ENCODE data around the gene MAGEA10. TPM values are rescaled to one million over a fixed set of nuclear protein-coding genes. Genes with fewer than 3 reads are reported as not detected.

MAGEA10 gene
- total and polyA plus RNA-seq, 9 of the 15 experiments (the other 6 are each of a cell fraction or from before 2014, with no cell fraction given) = 0.06 to 0.45 (median 0.15) TPM; not detected in 4

DNA sequence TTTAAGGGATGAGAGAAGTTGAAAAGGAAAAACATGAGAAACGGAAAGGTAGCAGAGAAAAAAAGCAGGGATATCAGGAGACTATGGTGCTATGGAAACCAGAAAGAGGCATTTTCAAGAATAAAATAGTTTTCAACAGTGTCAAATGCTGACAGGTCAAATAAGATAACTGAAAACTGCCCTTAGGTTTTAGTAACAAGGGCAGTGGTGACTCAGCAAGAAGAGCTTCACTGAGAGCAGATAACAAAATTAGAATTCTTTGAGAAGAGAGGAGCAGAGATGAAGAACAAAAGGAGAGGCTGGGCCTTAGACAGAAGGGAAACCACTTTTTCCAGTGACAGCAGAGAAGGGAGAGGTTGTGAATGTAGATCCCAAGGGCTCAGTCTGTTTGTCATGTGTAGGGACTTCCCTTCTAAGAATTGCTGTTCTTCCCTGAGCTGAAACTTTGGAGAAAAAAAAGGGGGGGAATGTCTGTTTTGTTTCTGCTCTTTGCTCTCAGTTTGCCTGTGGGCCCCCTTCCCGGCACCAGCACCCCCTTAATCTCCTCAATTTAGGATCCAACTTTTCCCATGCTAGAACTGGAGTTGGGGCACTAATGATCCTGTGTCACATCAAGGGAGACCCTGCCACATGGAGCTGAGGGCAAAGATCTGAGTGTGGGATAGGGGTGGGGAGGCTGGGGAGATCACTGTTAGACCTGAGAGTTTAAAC lies 26.8 kb upstream of the MAGEA10 start (continued):
- TF ChIP-seq, protein P1, sequence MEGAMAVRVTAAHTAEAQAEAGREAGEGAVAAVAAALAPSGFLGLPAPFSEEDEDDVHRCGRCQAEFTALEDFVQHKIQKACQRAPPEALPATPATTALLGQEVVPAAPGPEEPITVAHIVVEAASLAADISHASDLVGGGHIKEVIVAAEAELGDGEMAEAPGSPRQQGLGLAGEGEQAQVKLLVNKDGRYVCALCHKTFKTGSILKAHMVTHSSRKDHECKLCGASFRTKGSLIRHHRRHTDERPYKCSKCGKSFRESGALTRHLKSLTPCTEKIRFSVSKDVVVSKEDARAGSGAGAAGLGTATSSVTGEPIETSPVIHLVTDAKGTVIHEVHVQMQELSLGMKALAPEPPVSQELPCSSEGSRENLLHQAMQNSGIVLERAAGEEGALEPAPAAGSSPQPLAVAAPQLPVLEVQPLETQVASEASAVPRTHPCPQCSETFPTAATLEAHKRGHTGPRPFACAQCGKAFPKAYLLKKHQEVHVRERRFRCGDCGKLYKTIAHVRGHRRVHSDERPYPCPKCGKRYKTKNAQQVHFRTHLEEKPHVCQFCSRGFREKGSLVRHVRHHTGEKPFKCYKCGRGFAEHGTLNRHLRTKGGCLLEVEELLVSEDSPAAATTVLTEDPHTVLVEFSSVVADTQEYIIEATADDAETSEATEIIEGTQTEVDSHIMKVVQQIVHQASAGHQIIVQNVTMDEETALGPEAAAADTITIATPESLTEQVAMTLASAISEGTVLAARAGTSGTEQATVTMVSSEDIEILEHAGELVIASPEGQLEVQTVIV (CRISPR knock-in tag; IDR thresholded peaks at IDR 0.05; ENCODE audit: borderline replicate concordance) = no peak
- peak; percentile 74; the same call in 1 of the 2 replicates for TF ChIP-seq EP300 (IDR thresholded peaks at IDR 0.05; ENCODE audit: low read length)
- peak; percentile 89 for TF ChIP-seq NFE2L1 (tag; IDR thresholded peaks at IDR 0.05; ENCODE audit: borderline replicate concordance, low read depth)
- peak; percentile 81 for TF ChIP-seq MEIS2 (IDR thresholded peaks at IDR 0.05; ENCODE audit: partially characterized antibody)
- TF ChIP-seq, protein P2, sequence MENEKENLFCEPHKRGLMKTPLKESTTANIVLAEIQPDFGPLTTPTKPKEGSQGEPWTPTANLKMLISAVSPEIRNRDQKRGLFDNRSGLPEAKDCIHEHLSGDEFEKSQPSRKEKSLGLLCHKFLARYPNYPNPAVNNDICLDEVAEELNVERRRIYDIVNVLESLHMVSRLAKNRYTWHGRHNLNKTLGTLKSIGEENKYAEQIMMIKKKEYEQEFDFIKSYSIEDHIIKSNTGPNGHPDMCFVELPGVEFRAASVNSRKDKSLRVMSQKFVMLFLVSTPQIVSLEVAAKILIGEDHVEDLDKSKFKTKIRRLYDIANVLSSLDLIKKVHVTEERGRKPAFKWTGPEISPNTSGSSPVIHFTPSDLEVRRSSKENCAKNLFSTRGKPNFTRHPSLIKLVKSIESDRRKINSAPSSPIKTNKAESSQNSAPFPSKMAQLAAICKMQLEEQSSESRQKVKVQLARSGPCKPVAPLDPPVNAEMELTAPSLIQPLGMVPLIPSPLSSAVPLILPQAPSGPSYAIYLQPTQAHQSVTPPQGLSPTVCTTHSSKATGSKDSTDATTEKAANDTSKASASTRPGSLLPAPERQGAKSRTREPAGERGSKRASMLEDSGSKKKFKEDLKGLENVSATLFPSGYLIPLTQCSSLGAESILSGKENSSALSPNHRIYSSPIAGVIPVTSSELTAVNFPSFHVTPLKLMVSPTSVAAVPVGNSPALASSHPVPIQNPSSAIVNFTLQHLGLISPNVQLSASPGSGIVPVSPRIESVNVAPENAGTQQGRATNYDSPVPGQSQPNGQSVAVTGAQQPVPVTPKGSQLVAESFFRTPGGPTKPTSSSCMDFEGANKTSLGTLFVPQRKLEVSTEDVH (IDR thresholded peaks at IDR 0.05; ENCODE audit: low read depth, partially characterized antibody) = no peak
- TF ChIP-seq NFRKB (IDR thresholded peaks at IDR 0.05; ENCODE audit: low read depth) = peak; percentile 34
- no peak for TF ChIP-seq JUNB (CRISPR knock-in tag; conservative IDR thresholded peaks at IDR 0.05)
- TF ChIP-seq, protein P3, sequence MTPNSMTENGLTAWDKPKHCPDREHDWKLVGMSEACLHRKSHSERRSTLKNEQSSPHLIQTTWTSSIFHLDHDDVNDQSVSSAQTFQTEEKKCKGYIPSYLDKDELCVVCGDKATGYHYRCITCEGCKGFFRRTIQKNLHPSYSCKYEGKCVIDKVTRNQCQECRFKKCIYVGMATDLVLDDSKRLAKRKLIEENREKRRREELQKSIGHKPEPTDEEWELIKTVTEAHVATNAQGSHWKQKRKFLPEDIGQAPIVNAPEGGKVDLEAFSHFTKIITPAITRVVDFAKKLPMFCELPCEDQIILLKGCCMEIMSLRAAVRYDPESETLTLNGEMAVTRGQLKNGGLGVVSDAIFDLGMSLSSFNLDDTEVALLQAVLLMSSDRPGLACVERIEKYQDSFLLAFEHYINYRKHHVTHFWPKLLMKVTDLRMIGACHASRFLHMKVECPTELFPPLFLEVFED (CRISPR knock-in tag; conservative IDR thresholded peaks at IDR 0.05) = no peak
- TF ChIP-seq, protein P4, sequence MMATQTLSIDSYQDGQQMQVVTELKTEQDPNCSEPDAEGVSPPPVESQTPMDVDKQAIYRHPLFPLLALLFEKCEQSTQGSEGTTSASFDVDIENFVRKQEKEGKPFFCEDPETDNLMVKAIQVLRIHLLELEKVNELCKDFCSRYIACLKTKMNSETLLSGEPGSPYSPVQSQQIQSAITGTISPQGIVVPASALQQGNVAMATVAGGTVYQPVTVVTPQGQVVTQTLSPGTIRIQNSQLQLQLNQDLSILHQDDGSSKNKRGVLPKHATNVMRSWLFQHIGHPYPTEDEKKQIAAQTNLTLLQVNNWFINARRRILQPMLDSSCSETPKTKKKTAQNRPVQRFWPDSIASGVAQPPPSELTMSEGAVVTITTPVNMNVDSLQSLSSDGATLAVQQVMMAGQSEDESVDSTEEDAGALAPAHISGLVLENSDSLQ (IDR thresholded peaks at IDR 0.05) = peak; percentile 73
- peak; percentile 99 for TF ChIP-seq MAFG (tag; conservative IDR thresholded peaks at IDR 0.05)
- no peak for TF ChIP-seq MAZ (CRISPR knock-in tag; conservative IDR thresholded peaks at IDR 0.05 in 1 of 2, IDR thresholded peaks at IDR 0.05 in 1 of 2)
- no peak for TF ChIP-seq HMGN3 (IDR thresholded peaks at IDR 0.05; ENCODE audit: borderline replicate concordance, extremely low read depth, insufficient read length, low read depth, low read length)
- TF ChIP-seq TCF3 (CRISPR knock-in tag; IDR thresholded peaks at IDR 0.05) = peak; percentile 27; the same call in 1 of the 2 replicates
- TF ChIP-seq ZKSCAN8 (CRISPR knock-in tag; IDR thresholded peaks at IDR 0.05) = peak; percentile 72
- no peak for TF ChIP-seq ZNF282 (CRISPR knock-in tag; IDR thresholded peaks at IDR 0.05)
- no peak for TF ChIP-seq ZNF311 (CRISPR knock-in tag; IDR thresholded peaks at IDR 0.05)
- no peak for TF ChIP-seq ZBTB8A (IDR thresholded peaks at IDR 0.05; ENCODE audit: partially characterized antibody)
- peak; percentile 93 for TF ChIP-seq BACH1 (tag; IDR thresholded peaks at IDR 0.05)
- peak; percentile 33; the same call in 1 of the 2 replicates for TF ChIP-seq TEAD4 (IDR thresholded peaks at IDR 0.05; ENCODE audit: low read length)
- TF ChIP-seq TEAD4 (CRISPR knock-in tag; IDR thresholded peaks at IDR 0.05; ENCODE audit: borderline replicate concordance) = no peak
